Sigmoid colon (tissue), 7 donors: Measurements from ENCODE around the gene ACTN2. TPM values are rescaled to one million over a fixed set of nuclear protein-coding genes. Genes with fewer than 3 reads are reported as not detected.

ENCODE experiments used
- DNase-seq: peaks from one replicate; pipeline ENCODE4 v3.0.0-alpha.2; 2019
- H3K27ac ChIP-seq, 4 donors: fragments of 200-600 bp; sonication (generic); one replicate each; pipeline ENCODE4 v1.5.1; 2016 to 2019; ENCODE audit warnings: mild to moderate bottlenecking in 1 of 4
- H3K27me3 ChIP-seq, 3 donors: fragments of 200-600 bp; sonication (generic); one replicate each; pipeline ENCODE4 v1.5.1; 2019; ENCODE audit warnings: mild to moderate bottlenecking in 1 of 3
- H3K36me3 ChIP-seq, 4 donors: fragments of 200-600 bp; sonication (generic); one replicate each; pipeline ENCODE4 v1.5.1; 2016 to 2019
- H3K4me1 ChIP-seq, 4 donors: fragments of 200-600 bp; sonication (generic); one replicate each; pipeline ENCODE4 v1.5.1; 2017 to 2019
- H3K4me3 ChIP-seq, 4 donors: fragments of 200-600 bp; sonication (generic); one replicate each; pipeline ENCODE4 v1.5.1; 2017 to 2019; ENCODE audit warnings: mild to moderate bottlenecking in 2 of 4, moderate library complexity in 1 of 4
- H3K9me3 ChIP-seq, 4 donors: fragments of 200-600 bp in 3 of 4; sonication (generic) in 3 of 4; one replicate each; pipeline versions ENCODE4 v1.5.1 to v1.6.1; 2013 to 2019
- EP300 ChIP-seq, 4 donors: sonication (generic); formaldehyde crosslinking; IDR thresholded peaks; one replicate each; pipeline ENCODE4 v1.6.1; 2017; ENCODE audit warnings: antibody characterized with exemption in 4 of 4
- POLR2A ChIP-seq, 2 donors: fragments of 450-650 bp; IDR thresholded peaks; one replicate each; pipeline ENCODE4 v1.6.1; 2016; ENCODE audit warnings: antibody characterized with exemption in 2 of 2, mild to moderate bottlenecking in 2 of 2, moderate library complexity in 2 of 2
- POLR2AphosphoS5 ChIP-seq, 4 donors: sonication (generic); formaldehyde crosslinking; IDR thresholded peaks; one replicate each; pipeline ENCODE4 v1.6.1; 2017; ENCODE audit warnings: antibody characterized with exemption in 4 of 4
- WGBS, 2 donors: extraction: QIAGEN DNeasy Blood & Tissue Kit; methylation state at CpG; one replicate each; pipeline ENCODE4 v1.1.7; 2013; 5-methylcytosine and 5-hydroxymethylcytosine counted together
- intact Hi-C: fragments of 100-400 bp; cut with DNase I; formaldehyde crosslinking; loops from one replicate; pipeline ENCODE4 v1.15.1; 2023
- polyA plus RNA-seq, 3 donors: library from polyadenylated mRNA; stranded (reverse); fragments of 200-250 nt; gene quantifications; one replicate each; pipeline ENCODE4 v1.2.3, GENCODE V29; 2013
- total RNA-seq, 4 donors: library from RNA; depleted of rRNA; stranded (reverse); fragments of >200 nt; gene quantifications; one replicate each; pipeline ENCODE4 v1.1.0, GENCODE V29; 2016
- TF ChIP-seq, protein P1 (sequence below), 4 experiments: fragments of 450-650 bp in 3 of 4; fragments of 200-600 bp in 1 of 4; IDR thresholded peaks; one replicate each; pipeline ENCODE4 v1.5.1; 2016 to 2019; ENCODE audit warnings: antibody characterized with exemption in 4 of 4, mild to moderate bottlenecking in 3 of 4, moderate library complexity in 2 of 4
- donor health status: healthy with polysubstance abuse.
- donor health status: Bipolar disorder and iron deficiency.
- donor health status: healthy.

Gene ACTN2
- total and polyA plus RNA-seq, 7 donors: 0.36 to 1.8 (median 0.91) TPM; not detected in 1

DNA sequence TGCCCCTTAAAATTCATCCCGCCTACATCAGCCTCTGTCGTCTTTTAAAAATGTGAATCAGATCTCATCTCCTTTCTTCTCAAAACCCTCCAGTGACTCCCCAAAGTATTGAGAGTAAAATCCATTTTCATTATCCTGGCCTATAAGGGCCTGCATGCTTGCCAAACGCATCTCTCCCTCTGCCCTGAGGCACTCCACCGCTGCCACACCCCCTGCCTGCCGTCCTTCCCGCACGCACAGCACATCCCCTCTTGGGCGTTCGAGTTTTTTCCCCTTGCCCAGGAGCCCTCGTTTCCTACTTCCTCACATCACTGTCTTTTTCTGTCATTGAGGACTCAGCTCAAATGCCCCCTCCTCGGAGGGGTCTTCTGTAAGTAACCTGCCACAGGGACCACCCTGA, 55.5 kb downstream of the ACTN2 start:
- no peak for TF ChIP-seq EP300 (IDR thresholded peaks at IDR 0.05)
- TF ChIP-seq, protein P1, sequence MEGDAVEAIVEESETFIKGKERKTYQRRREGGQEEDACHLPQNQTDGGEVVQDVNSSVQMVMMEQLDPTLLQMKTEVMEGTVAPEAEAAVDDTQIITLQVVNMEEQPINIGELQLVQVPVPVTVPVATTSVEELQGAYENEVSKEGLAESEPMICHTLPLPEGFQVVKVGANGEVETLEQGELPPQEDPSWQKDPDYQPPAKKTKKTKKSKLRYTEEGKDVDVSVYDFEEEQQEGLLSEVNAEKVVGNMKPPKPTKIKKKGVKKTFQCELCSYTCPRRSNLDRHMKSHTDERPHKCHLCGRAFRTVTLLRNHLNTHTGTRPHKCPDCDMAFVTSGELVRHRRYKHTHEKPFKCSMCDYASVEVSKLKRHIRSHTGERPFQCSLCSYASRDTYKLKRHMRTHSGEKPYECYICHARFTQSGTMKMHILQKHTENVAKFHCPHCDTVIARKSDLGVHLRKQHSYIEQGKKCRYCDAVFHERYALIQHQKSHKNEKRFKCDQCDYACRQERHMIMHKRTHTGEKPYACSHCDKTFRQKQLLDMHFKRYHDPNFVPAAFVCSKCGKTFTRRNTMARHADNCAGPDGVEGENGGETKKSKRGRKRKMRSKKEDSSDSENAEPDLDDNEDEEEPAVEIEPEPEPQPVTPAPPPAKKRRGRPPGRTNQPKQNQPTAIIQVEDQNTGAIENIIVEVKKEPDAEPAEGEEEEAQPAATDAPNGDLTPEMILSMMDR (IDR thresholded peaks at IDR 0.05): no peak
- DNase-seq: no peak
- WGBS, 2 donors: 72 to 73% methylated on average over 11 of the region's 11 CpGs
- Histone ChIP-seq H3K4me1 (no peaks in the 10 kb centered on the region), H3K9me3 (no peaks in the 10 kb centered on the region), H3K4me3 (no peak overlapping the region), H3K27ac (no peak overlapping the region), H3K27me3 (no peaks in the 10 kb centered on the region), H3K36me3 (no peaks in the 10 kb centered on the region)
- intact Hi-C loops: no loop called here

DNA sequence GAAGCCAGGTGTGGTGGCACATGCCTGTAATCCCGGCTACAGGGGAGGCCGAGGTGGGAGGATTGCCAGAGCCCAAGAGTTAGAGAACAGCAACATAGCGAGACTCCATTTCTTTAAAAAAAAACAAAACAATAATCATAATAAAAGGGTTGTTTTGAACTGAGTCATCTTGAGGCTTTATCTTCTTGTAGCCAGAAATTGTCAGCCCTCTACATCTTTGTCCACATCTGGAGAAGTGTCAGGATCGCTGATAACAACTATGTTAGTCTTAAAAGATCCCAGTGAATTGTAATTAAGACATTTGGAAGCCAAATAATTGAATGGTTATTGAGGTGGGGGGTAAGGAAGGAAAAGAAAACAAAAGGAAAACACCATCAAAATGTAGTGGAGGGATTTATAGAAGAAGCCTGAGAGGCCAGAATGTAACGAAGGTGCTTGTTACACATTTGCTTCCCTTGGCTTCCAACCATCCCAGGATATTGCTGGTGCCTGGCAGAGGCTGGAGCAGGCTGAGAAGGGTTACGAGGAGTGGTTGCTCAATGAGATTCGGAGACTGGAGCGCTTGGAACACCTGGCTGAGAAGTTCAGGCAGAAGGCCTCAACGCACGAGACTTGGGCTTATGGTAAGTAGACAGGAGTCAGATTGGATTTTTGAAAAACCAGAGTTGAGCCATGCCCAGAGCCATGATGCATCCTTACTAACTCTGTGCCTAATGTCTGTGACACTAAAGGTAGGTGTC, 56.3 kb downstream of the ACTN2 start:
- no peak for DNase-seq
- Histone ChIP-seq H3K27me3 (no peaks in the 10 kb centered on the region), H3K4me1 (no peaks in the 10 kb centered on the region), H3K4me3 (no peak overlapping the region), H3K36me3 (no peaks in the 10 kb centered on the region), H3K27ac (no peak overlapping the region), H3K9me3 (no peaks in the 10 kb centered on the region)
- WGBS, 2 donors: 88 to 90% methylated on average over 10 of the region's 10 CpGs
- intact Hi-C loops: no loop called here
- no peak for TF ChIP-seq EP300 (IDR thresholded peaks at IDR 0.05)
- TF ChIP-seq, protein P1 (IDR thresholded peaks at IDR 0.05): no peak
- no peak for TF ChIP-seq POLR2AphosphoS5 (IDR thresholded peaks at IDR 0.05)
- TF ChIP-seq POLR2A (IDR thresholded peaks at IDR 0.05): no peak

DNA sequence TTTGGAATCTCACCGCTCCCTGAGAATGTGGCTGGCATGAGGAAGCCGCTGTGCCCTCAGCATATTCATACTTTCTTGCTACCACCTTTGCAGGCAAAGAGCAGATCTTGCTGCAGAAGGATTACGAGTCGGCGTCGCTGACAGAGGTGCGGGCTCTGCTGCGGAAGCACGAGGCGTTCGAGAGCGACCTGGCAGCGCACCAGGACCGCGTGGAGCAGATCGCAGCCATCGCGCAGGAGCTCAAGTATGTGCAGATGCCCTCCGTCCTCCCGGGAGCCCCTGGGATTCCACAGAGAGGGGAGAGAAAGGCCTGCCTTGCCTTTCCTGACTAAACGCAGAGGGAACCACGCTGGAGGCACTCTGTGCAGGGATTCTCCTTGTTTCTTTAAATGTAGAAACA, 58.2 kb downstream of the ACTN2 start:
- no peaks in the 10 kb centered on the region for H3K4me1 ChIP-seq
- H3K36me3 ChIP-seq: no peaks in the 10 kb centered on the region
- WGBS, 2 donors: 91 to 94% methylated on average over 22 of the region's 22 CpGs
- no peak overlapping the region for H3K27ac ChIP-seq
- H3K4me3 ChIP-seq: no peak overlapping the region
- no peaks in the 10 kb centered on the region for H3K27me3 ChIP-seq
- H3K9me3 ChIP-seq: no peaks in the 10 kb centered on the region
- intact Hi-C loops: no loop called here
- TF ChIP-seq EP300 (IDR thresholded peaks at IDR 0.05): no peak
- TF ChIP-seq POLR2AphosphoS5 (IDR thresholded peaks at IDR 0.05): no peak
- no peak for TF ChIP-seq POLR2A (IDR thresholded peaks at IDR 0.05)
- TF ChIP-seq, protein P1 (IDR thresholded peaks at IDR 0.05): no peak
- DNase-seq: no peak

DNA sequence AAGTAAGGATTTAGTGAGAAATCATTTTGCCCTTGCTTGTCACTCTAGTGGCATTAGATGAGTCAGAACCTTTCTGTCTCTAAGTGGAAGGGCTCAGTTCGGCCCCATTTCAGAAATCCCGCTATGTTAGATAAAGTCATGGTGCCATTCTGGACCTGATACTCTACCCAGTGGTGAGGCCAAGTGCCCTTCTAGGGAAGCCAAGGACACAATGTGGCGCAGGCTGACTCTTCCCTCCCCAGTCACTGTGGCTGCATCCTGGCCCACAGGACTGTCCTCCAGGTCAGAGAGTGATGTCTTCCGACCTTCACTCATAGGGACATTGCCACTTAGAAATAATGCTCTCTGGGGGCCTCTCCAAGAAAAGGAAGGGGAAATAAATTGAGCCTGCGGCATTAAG, 60.5 kb downstream of the ACTN2 start:
- Histone ChIP-seq H3K27me3 (no peaks in the 10 kb centered on the region), H3K4me3 (no peak overlapping the region), H3K36me3 (no peaks in the 10 kb centered on the region), H3K4me1 (no peaks in the 10 kb centered on the region), H3K9me3 (no peaks in the 10 kb centered on the region), H3K27ac (no peak overlapping the region)
- no peak for DNase-seq
- TF ChIP-seq, protein P1 (IDR thresholded peaks at IDR 0.05): no peak
- TF ChIP-seq POLR2A (IDR thresholded peaks at IDR 0.05): no peak
- no peak for TF ChIP-seq EP300 (IDR thresholded peaks at IDR 0.05)
- TF ChIP-seq POLR2AphosphoS5 (IDR thresholded peaks at IDR 0.05): no peak
- intact Hi-C loops: no loop called here
- 84 to 85% methylated on average over 5 of the region's 5 CpGs for WGBS, 2 donors
